NCI-H2081 treated with DMSO at 0.1 percent for 48 hours (cell line): ENCODE data around the gene KIF5A.

Source experiments
- DNase-seq: peaks from one replicate; lab custom pipeline; 2025; lab: John Stamatoyannopoulos, UW

KIF5A gene

GRCh38 chr12:57620245-57620935, 70.5 kb downstream of the KIF5A start:
- DNase-seq = no peak

DNA sequence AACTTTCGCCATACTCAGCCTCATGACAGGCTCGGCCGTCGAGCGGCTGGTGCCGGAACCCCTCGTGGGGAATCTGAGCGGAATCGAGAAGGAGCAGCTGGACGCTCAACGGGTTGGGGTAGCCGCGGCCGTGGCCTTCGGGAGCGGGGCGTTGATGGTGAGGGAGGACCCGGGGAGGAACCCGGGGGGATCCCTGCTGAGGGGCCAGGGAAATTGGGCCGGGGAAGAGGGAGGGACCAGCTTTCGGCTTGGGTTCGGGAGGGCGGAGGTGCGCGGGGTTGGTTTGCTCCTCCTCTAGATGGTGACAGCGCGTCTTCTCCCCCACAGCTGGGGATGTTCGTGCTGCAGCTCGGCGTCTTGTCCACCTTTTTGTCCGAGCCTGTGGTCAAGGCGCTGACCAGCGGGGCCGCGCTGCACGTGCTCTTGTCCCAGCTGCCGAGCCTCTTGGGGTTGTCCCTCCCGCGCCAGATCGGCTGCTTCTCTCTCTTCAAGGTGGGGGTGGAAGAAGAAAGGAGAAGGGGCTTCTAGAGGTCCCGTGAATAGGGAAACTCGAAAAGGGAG, 71.2 kb downstream of the KIF5A start:
- no peak for DNase-seq

DNA sequence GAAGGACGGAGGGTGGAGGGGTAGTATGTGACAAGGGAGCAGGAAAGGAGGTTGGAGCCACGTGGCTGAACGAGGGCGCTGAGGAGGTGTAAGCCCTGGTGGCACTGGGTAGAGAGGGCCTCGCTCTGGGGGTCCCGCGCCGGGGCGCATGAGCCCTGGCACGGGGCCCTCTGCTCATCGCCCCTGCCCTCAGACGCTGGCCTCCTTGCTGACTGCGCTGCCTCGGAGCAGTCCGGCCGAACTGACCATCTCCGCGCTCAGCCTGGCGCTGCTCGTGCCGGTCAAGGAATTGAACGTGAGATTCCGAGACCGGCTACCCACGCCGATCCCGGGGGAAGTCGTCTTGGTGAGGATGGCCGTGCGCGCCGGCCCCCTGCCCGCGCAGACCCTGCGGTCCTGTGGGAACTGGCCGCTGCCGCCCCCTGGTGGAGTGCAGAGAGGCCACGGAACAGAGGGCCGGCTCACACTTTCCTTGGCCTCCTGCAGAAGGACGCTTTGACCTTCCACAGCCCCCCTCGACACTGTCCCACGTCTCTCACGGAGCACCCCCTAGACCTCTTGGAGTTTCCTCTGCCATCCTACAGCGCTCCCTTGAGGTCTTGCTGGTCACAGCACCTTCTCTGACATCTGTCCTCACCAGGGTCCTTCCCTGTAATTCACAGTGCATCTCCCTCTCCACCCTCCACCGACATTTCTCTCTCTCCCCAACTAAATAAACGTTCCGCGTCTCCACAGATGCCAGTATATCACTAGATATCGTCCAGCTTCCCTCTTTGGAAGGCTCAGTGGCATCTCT, 71.9 kb downstream of the KIF5A start:
- no peak for DNase-seq

- DNase-seq = no peak
Observed at GRCh38 chr12:57622293-57623245, 72.7 kb downstream of the KIF5A start.

DNA sequence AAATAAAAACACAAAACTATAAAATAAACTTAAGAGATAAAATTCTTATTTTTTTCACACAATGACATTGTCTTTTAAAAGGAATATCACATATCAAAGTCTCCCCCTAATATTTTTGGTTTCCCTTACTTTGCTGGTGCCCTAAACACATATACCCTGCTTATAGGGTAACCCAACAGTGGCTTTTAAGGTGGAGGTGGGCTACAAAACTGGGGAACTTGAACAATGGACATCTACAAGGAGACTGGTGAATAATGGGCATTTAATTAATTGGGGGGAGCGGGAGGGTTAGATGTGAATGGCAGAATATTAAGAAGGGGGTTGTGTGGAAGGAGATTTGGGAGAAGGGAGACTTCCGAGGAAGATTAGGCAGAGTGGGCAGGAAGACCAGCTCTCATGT, 73.5 kb downstream of the KIF5A start:
- no peak for DNase-seq

- no peak for DNase-seq
Observed at GRCh38 chr12:57623811-57624390, 74.1 kb downstream of the KIF5A start.

GRCh38 chr12:57624441-57625220, 74.8 kb downstream of the KIF5A start:
- DNase-seq = no peak

DNA sequence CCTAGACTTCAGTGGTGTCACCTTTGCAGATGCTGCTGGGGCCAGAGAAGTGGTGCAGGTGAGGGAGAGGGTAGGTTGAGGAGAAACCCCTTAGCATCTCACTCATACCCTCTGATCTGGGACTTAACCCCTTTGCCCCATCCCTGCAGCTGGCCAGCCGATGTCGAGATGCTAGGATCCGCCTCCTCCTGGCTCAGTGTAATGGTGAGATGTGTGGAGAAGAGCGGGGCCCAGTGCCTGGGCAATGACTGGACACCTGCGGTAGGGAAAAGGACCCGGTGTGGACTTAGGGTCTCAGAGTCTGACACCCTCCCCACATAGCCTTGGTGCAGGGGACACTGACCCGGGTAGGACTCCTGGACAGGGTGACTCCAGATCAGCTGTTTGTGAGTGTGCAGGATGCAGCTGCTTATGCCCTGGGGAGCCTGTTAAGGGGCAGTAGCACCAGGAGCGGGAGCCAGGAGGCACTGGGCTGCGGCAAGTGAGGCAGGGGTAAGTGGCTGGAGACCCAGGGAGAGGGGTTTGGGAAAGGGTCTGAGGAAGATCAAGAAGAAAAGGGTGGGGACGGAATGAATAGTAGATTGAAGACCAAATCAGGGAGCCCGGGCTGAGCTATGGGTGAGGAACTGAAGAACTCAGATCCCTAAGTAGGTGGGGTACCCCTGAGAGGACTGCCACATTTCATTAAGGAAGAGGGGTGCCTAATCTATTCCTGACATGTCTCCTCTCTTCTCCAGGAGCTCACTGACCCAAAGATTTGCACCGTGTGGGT, 75.6 kb downstream of the KIF5A start:
- no peak for DNase-seq

DNA sequence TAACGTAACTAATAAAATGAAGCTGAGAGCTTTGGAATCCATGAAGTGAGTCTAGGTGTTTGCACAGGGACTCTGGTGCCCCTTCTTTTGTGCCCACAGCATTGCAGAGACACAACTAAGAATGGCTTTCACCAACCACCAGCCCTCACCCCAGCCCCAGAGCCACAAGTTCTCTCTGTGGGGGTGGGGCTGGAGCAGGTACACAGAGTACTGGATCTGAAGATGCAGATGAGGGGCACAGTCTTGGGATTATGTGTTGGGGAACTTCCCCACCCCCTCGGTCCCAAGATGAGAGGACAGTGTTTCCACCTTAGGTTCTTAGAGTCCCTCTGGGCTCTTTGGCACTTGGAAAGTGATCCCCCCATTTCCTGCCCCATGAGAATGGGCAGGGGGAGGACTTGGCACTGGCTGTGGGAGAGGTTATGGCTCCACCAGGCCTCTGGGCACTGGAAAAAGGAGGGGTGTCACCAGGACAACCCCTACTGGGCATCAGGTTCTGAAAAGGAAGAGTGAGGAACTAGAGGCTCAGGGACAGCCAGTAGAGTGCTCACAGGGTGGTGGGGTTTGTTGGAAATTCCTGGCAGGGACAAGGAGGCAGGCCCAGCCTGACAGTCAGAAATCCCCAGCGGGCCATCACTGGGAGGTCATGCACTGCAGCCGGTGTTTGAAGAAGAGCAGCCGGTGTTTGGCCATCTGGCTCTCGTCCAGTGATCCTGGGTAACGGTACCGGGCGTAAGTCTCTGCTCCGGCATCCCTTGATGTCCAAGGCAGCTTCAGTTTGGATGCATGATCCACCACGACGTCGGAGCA, 76.5 kb downstream of the KIF5A start:
- DNase-seq = no peak

DNA sequence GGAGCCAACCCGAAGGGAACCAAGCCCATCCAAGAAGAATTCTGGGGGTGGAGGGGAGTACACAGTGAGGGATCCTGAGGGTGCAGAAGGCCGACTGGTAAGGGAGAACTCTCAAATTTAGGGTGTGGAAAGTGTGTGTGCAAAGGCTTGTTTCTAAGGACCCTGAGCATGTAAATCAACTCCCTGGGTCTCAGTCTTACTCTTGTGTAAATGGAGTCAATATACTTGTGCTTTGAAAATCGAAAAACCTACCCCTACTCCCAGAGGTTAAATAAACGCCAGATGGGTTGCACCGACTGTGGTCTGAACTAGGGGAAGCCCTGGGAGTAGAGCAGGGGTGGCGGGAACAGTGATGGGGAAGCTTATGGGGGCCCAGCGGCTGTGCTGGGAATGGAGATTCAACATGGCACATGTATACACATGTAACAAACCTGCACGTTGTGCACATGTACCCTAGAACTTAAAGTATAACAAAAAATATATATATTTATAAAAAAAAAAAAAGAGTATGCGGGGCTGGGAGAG, 77.1 kb downstream of the KIF5A start:
- no peak for DNase-seq

GRCh38 chr12:57627501-57628279, 77.8 kb downstream of the KIF5A start:
- no peak for DNase-seq

DNA sequence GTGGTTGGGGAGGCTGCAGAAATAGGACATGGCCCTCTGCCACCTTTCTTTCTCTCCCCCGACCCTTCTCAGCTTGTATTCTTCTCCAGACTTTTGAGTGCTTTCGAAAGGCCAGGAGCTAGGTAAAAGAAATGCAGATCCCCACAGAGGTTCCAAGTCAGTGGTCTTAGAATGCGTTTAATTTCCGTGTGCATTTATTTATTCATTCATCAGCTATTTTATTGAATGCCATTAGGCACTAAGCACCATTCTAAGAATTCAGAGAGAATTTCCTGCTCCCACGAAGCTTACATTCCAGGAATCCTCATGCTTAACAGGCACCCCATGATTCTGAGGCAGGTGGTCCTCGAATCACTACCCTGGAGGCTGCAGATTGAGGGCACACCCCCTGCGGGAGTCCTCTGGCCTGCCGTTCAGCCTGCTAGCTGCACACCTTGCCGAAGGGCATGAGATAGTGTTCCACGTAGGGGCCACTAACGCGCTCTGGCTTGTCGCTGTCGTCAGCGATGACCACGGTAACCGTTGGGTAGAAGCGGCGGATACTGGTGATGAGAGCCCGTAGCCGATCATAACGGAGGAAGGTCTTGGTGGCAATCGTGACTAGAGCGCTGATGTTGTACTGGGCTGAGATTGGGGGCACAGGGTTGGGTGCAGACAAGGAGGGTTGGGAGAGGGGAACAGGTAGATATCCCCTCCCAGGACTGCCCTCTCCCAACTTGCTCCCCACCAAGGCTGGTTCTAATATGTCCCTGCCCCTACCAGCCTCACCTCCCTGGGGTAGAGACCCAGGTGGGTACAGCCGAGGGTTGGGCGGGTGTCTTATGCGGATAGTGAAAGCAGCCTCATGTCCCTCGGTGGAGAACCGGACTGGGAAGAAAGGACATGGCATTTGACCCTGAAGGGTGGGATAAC, 78.7 kb downstream of the KIF5A start:
- no peak for DNase-seq

DNA sequence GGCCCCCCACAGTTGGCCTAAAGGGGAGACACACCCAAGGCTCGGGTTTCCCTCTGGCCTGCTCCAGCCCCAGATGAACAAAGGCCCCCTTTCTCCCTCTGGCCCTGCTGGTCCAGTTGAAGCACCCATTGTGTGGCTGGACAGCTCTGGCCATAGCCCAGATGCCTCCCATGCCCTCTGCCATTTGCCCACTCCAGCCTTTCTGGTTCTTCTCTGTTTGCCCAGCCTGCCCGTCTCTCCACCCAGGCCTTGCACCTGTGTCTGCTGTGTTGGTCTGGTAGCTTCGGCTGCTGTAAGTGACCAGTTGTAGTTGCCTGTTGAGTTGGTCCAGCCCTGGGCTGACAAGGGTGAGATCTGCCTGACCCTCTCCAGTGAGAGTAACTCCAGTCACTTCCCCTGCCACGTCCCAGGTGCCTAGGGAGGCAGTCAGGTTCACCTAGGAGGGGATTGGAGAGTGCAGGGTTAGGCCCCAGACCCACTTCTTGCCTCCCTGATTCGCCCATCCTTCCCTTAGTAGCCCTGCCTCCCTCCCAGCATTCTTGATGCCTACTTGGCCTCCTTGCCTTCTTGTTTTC, 80.1 kb downstream of the KIF5A start:
- no peak for DNase-seq

- no peak for DNase-seq
Observed at GRCh38 chr12:57630891-57631433, 81.1 kb downstream of the KIF5A start.

GRCh38 chr12:57631566-57632072, 81.8 kb downstream of the KIF5A start:
- DNase-seq = no peak
